Measurements from ENCODE around the gene FERMT1. TPM values are rescaled to one million over a fixed set of nuclear protein-coding genes. Genes with fewer than 3 reads are reported as not detected.

The FERMT1 gene
- total and polyA plus RNA-seq, 2 of the 4 experiments (the other 2 are of a cell fraction): 1.8 to 2.3 TPM

- DNase-seq: no peak
- no peak overlapping the region for H3K56ac ChIP-seq (ENCODE audit: extremely low read depth, insufficient read depth, low read length)
- POLR2A ChIA-PET (ENCODE audit: unreplicated experiment): interaction anchor here (0.5 kb wide), 1 partner anchor 126 kb away, joined by 3 read pairs; no protein-coding TSS in a partner anchor
These were observed 69.6 kb downstream of the FERMT1 start for GRCh38 chr20:6053064-6053775.

More at GRCh38 chr20:6053064-6053775, 69.6 kb downstream of the FERMT1 start:
- Histone ChIP-seq H3K4me2 (ENCODE audit: low read depth, low read length) (no peak overlapping the region), H2AFZ (replicated peaks; ENCODE audit: low read length, poor library complexity) (peak overlapping the region; percentile 49), H2BK5ac (ENCODE audit: low read depth, low read length, poor library complexity, severe bottlenecking) (no peak overlapping the region), H3K14ac (replicated peaks; ENCODE audit: low read depth, low read length) (no peak overlapping the region), H2AK9ac (replicated peaks; ENCODE audit: low read depth, low read length, poor library complexity) (no peak overlapping the region), H2BK20ac (ENCODE audit: low read depth, low read length) (no peak overlapping the region), H3K9ac (ENCODE audit: low read depth, low read length) (no peak overlapping the region), H3K27me3 (ENCODE audit: control insufficient read depth, insufficient read depth, low read length) (peaks cover 13% of the 10 kb centered on the region), H3K27ac (ENCODE audit: insufficient read depth, low read length) (no peak overlapping the region), H3K9me3 (ENCODE audit: control insufficient read depth, insufficient read depth, low read length) (no peaks in the 10 kb centered on the region), H3K4me3 (ENCODE audit: insufficient read depth, low read depth, low read length) (no peak overlapping the region), H4K8ac (ENCODE audit: low read depth in 2 of 2, low read length in 2 of 2) (no peak overlapping the region), H2BK15ac (ENCODE audit: low read depth, low read length) (no peak overlapping the region), H3K4ac (ENCODE audit: low read depth, low read length) (no peak overlapping the region), H3K23ac (ENCODE audit: low read depth, low read length) (no peak overlapping the region; the same call in 1 of the 2 replicates), H4K5ac (ENCODE audit: low read depth, low read length) (no peak overlapping the region), H3K9me1 (ENCODE audit: insufficient read depth, low read length) (no peaks in the 10 kb centered on the region), H2AK5ac (ENCODE audit: low read depth, low read length) (no peak overlapping the region; the same call in 1 of the 2 replicates), H4K91ac (ENCODE audit: insufficient read depth, low read depth, low read length) (no peak overlapping the region), H4K20me1 (ENCODE audit: insufficient read depth, low read length) (no peaks in the 10 kb centered on the region), H3K79me1 (ENCODE audit: low read depth in 1 of 2, low read length in 2 of 2) (no peaks in the 10 kb centered on the region), H3K4me1 (ENCODE audit: control insufficient read depth, insufficient read depth, low read length) (peaks cover 3% of the 10 kb centered on the region), H3K36me3 (ENCODE audit: control insufficient read depth, insufficient read depth, low read length) (no peaks in the 10 kb centered on the region), H3K18ac (ENCODE audit: low read depth, low read length) (no peak overlapping the region), H2BK120ac (ENCODE audit: low read depth, low read length) (no peak overlapping the region)
- CTCF ChIA-PET: no interaction called here
- TF ChIP-seq, protein P1, sequence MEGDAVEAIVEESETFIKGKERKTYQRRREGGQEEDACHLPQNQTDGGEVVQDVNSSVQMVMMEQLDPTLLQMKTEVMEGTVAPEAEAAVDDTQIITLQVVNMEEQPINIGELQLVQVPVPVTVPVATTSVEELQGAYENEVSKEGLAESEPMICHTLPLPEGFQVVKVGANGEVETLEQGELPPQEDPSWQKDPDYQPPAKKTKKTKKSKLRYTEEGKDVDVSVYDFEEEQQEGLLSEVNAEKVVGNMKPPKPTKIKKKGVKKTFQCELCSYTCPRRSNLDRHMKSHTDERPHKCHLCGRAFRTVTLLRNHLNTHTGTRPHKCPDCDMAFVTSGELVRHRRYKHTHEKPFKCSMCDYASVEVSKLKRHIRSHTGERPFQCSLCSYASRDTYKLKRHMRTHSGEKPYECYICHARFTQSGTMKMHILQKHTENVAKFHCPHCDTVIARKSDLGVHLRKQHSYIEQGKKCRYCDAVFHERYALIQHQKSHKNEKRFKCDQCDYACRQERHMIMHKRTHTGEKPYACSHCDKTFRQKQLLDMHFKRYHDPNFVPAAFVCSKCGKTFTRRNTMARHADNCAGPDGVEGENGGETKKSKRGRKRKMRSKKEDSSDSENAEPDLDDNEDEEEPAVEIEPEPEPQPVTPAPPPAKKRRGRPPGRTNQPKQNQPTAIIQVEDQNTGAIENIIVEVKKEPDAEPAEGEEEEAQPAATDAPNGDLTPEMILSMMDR (conservative IDR thresholded peaks at IDR 0.05; ENCODE audit: low read depth, low read length): no peak
- TF ChIP-seq RCOR1 (IDR thresholded peaks at IDR 0.05; ENCODE audit: insufficient replicate concordance, low read length): no peak
- no peak for TF ChIP-seq CHD1 (IDR thresholded peaks at IDR 0.05; ENCODE audit: low read depth, low read length)
- in situ Hi-C loops (cut with MboI; ENCODE audit: low sequenced_read_pairs) (no loop called here), intact Hi-C loops (cut with micrococcal nuclease) (no loop called here), dilution Hi-C loops (cut with HindIII; ENCODE audit: low sequenced_read_pairs, unreplicated experiment) (no loop called here)
- no CpG with 5 or more reads among the region's 8 CpGs for WGBS, 2 experiments (ENCODE audit: extremely low coverage in 2 of 2, insufficient read length in 1 of 2)
- ATAC-seq (ENCODE audit: low read depth): no peak
- no TSS peak for BruUV-seq (replicated peaks)
